Activated CD4-positive, alpha-beta T cell treated with anti-CD3 and anti-CD28 coated beads, Interleukin-2, amount 50 U/mL, for 48 hours (primary cell): ENCODE data around the gene RBM17.
"Not testable (repeated sequence)": the region's sequence is repeated elsewhere in the genome, so short reads cannot be mapped to it uniquely, and the experiment has no call there.

Experiments
- DNase-seq, 2 experiments: peaks; one replicate each; pipeline ENCODE4 v3.0.0-alpha.2; 2020

RBM17 gene

DNA sequence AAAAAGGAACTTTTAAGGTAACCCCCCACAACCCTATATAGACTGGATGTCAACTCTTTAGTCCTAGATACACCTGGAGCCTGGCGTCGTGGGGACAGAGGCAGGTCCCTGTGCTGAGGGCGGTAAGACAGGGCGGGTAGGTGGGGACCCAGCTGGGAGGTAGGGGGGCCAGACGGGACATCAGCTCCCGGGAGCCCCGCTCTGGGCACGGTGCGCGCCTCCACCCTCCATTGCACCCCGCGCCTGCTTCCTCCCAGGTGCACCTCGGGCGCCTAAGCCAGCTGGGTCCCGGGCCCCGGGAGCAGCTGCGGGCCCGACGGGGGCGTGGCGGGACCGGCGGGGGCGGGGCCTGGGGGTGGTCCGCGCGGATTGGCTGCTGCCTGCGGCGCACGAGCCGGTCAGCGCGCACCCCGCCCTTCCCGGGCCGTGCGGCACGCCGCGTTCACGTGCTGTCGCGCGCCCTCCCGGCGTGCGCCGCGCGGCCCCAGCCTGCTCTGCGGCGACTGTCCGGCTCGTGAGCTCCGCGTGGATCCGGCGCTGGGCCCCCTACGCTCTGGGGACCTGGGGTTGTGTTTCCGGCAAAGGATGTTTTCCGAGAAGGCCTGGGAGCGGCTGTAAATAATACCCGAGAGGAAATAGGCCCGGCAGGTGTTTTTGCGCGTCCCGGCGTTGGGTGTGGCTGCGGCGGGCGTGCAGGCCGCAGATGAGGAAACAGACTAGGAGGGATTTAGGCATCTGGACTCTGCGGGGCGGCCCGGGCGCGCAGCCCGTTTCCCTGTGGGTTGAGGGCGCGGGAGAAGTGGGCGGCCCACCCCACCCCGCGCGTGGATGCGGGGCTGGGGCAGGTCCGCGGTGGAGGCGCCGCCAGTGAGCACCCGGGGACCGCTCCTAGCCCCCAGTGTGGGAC, 74.8 kb downstream of the RBM17 start:
- peak; percentile 92 for DNase-seq

DNA sequence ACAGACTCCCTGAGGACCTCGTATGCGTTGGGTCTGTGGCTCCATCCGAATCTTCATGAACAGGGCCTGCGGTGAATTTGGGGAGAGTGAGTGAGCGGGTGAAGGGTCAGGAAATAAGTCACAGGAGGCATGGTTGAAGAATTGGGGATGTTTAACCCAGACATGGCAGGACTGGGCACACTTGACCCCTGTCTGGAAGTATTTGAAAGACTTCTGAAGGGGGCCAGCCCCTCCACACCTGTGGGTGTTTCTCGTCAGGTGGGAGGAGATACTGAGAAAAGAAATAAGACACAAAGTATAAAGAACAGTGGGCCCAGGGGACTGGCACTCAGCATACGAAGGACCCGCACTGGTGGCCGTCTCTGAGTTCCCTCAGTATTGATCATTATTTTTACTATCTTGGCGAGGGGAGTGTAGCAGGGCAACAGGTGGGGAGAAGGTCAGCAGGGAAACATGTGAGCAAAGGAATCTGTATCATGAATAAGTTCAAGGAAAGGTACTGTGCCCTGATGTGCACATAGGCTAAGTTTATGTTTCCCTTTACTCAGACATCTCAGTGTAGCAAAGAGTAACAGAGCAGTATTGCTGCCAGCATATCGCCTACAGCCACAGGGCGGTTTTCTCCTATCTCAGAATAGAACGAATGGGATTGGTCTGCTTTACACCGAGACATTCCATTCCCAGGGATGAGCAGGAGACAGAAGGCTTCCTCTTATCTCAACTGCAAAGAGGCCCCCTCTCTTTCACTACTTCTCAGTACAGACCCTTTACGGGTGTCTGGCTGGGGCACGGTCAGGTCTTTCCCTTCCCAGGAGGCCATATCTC, 75.6 kb downstream of the RBM17 start:
- no peak for DNase-seq

DNA sequence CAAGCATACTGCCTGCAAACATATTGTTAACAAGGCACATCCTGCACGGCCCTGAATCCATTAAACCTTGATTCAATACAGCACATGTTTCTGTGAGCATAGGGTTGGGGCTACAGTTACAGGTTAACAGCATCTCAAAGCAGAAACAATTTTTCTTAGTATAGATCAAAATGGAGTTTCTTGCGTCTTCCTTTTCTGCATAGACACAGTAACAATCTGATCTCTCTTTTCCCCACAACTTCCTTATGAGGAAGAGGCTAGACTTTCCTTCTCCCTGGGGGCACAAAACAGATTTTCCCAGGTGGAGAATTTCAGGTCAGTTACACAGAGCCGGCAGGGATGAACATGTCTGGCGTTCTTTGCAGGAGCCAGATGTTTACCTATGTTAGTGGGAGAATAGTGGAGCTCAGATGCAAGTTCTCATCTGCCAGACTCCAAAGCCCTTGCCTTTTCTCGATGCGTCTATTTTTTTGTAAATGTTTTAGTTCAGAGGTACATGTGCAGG, 76.4 kb downstream of the RBM17 start:
- DNase-seq: no peak

GRCh38 chr10:6165933-6166332, 77.1 kb downstream of the RBM17 start:
- DNase-seq: not testable (repeated sequence)
